EH (cell line): ENCODE data around the gene ANKMY2.
A peak's percentile ranks its signal among the peaks of the same experiment; 100 is the strongest.
"Not testable (repeated sequence)": the region's sequence is repeated elsewhere in the genome, so short reads cannot be mapped to it uniquely, and the experiment has no call there.

Experiments
- DNase-seq: peaks from one replicate; pipeline ENCODE4 v3.0.0-alpha.2; 2015; ENCODE audit warnings: low read depth

ANKMY2 gene

DNA sequence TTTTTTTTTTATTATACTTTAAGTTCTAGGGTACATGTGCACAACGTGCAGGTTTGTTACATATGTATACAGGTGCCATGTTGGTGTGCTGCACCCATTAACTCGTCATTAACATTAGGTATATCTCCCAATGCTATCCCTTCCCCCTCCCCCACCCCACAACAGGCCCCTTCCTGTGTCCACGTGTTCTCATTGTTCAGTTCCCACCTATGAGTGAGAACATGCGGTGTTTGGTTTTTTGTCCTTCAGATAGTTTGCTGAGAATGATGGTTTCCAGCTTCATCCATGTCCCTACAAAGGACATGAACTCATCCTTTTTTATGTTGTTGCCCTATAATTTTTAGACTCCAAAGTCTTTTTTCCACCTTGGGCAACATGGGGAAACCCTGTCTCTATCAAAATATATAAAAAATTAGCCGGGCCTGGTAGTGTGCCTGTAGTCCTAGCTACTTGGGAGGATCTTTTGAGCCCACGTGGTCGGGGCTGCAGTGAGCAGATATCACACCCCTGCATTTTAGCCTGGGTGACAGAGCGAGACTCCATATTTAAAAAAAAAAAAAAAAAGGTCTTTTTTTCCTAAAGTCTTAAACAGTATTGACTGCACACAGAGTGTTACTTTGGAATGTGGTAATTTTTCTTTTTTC, 14.4 kb upstream of the ANKMY2 start:
- DNase-seq = not testable (repeated sequence)

- DNase-seq = peak; percentile 95
Observed at GRCh38 chr7:16657656-16658279, 12.2 kb upstream of the ANKMY2 start.

GRCh38 chr7:16656141-16656540, 10.6 kb upstream of the ANKMY2 start:
- no peak for DNase-seq

DNA sequence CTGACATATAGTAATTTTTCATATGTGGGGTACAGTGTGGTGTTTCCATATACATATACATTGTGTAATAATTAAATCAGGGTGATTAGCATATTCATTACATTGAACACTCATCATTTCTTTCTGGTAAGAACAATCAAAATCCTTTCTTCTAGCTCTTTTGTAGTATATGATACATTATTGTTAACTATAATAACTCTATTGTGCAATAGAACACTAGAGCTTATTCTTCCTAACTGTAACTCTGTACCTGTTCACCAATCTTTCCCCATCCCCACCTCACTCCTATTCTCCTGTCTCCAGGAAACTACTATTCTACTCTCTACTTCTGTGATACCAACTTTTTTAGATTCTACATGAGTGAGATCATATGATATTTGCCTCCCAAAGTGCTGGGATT, 9.8 kb upstream of the ANKMY2 start:
- DNase-seq = no peak

GRCh38 chr7:16652888-16653287, 7.3 kb upstream of the ANKMY2 start:
- DNase-seq = no peak

- DNase-seq = no peak
Observed at GRCh38 chr7:16652240-16652583, 6.7 kb upstream of the ANKMY2 start.

DNA sequence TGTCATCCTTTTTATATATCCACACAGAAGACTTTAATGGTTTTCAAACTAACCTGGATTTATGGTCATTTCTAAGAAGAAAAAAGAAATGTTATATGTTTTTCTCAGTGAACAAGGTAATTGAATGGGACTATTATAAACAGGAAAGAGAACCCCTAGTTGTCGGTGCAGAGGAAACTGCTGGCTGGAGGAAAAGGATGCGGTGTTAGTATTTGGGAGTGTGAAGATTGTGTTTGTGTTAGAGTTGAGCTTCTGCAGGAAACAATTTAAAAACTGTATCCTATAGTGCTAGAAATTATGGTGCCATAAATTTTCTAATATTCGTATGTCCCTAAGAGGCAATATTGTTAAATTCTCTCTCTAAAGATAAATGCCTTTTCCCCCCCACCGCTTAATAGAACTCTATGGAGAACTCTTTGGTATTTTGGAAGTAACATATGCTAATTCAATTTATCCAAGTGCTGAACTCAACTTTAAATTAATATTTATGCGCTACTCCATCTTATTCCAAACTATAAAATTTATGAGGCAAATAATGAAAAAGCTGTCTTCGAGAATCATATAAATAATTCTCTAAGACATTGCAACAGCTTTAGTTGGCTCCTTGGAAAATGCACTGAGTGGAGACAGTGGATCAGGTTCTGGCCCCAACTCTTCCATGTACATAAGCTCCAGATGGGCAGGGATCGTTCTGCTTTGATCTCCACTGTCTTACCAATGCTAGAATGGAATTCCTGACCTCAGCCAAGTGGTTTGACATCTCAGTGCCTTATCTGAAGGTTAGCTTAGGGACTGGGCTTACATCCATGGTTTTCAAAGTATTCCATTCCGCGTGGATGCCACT, 6.1 kb upstream of the ANKMY2 start:
- DNase-seq = no peak

DNA sequence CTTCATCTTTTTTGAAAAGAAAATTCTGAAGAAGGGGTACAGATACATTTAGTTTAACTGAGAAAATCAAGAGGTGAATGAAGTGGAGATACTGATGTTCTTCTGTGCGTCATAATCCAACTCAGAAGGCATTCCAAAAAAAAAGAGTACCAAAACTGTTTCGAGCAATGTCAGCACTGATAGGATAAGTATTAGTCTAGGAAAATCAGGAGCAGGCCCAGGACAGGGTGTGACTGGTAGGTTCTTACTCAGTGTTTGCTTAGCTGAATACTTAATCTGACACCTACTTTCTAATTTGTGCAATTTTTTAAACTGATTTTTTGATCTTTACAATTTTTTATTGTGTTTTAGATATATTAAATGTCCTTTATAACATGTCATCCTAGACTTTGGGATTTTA, 4.7 kb upstream of the ANKMY2 start:
- no peak for DNase-seq

DNA sequence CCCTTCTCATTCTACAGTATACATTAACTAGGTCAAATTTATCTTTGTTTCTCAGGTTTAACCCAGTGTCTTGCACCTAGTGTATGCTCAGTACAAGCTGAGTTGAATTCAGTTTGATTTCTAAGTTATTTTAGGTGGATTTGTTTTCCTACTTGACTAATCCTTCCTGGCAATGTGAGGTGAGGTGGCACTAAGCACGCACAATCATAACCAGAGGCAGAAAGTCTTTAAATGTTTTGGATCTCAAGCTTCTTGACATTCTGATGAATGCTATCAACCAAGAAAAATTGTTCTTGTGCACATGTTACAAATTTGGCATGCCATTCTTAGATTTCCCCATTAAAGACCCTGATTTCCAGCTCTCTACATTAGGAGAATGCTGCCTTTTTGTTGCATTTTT, 3.6 kb upstream of the ANKMY2 start:
- DNase-seq = peak; percentile 33

DNA sequence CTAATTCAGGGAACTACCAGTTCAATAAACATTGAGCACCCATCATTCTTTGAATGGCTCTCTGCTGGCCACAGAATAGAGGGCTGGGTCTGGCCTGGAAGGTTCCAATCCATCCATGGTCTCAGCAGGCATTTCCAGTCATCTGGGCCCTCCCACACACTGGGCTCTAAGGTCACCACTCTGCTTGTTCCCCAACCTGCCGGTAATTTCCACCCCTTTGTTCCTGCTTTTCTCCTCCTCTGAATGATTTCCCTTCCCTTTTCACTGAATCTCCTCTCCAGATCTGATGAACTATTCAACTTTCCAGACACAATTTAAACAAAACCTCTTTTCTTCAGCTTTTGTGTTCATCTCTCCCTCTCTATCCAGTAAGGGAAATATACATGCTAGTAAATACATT, 3.0 kb upstream of the ANKMY2 start:
- no peak for DNase-seq

DNA sequence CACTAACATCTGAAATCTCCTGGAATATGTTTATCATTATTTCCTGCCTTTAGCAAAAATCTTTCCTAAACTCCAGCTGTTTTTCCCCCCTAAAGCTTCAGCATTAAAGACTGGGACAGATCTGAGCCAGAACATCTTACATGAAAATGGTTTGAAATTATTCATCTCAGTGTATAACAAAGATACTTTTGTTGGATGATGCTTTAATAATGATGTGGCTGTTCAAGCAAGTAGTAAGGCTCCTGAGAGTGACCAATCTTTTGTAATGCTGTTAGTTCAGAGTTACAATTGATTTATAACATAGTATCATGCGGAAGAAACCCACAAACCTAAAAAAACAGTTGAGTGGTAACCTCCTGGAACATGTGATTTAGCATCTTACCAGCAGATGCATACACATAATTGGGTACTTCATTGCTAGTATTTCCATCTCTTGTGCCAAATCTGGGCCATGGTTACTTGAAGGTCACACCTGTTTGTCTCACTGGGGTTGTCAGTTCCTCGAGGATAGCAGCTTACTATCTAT, 1.9 kb upstream of the ANKMY2 start:
- DNase-seq = no peak

- peak; percentile 44 for DNase-seq
Observed at GRCh38 chr7:16646472-16647072, 1.0 kb upstream of the ANKMY2 start.

- peak; percentile 74 for DNase-seq
Observed at GRCh38 chr7:16644636-16645592, 640 bp downstream of the ANKMY2 start.

- DNase-seq = no peak
Observed at GRCh38 chr7:16644157-16644556, 1.4 kb downstream of the ANKMY2 start.

- DNase-seq = no peak
Observed at GRCh38 chr7:16638282-16639280, 7.0 kb downstream of the ANKMY2 start.

GRCh38 chr7:16637379-16637778, 8.2 kb downstream of the ANKMY2 start:
- DNase-seq = no peak

GRCh38 chr7:16636555-16637101, 8.9 kb downstream of the ANKMY2 start:
- DNase-seq = peak; percentile 81

DNA sequence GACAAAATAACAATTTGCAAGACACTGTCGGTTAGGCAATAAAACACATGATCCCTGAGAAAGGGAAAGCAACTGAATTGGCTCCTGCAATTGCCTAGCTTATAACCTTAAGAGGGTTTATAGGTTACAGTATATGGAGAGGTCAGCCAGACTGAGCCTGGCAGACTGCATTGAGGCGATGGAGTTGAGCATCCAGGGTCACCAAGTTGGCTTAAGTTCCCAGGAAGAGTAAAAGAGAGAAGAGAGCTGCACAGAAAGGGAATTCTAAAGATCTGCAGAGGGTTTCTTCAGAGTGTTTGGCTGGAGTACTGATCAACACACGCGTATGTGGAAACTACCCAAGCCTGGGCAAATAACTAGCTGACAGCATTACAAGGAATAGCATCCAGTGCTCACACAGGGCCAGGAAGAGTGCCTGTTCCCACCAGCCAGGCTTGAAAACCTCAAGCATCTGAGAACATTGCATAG, 11.2 kb downstream of the ANKMY2 start:
- no peak for DNase-seq

- DNase-seq = no peak
Observed at GRCh38 chr7:16630654-16631053, 14.9 kb downstream of the ANKMY2 start.

- peak; percentile 61 for DNase-seq
Observed at GRCh38 chr7:16627236-16627635, 18.3 kb downstream of the ANKMY2 start.
